Memory B cell (primary cell): ENCODE data around the gene FBXO31.
A peak's percentile ranks its signal among the peaks of the same experiment; 100 is the strongest.
"Not testable (repeated sequence)": the region's sequence is repeated elsewhere in the genome, so short reads cannot be mapped to it uniquely, and the experiment has no call there.

Source experiments
- ATAC-seq: fragments of 150-1000 bp; cut with Tn5 transposase; 2 replicates; pipeline ENCODE4 v1.10.0; 2021; ENCODE audit warnings: low read depth, mild to moderate bottlenecking, moderate library complexity
- DNase-seq, 2 donors: peaks; one replicate each; pipeline ENCODE4 v3.0.0; 2022; ENCODE audit warnings: low spot score in 2 of 2
- H3K27ac Mint-ChIP-seq: one replicate; pipeline ENCODE4 v1.8.0; 2022; ENCODE audit warnings: mild to moderate bottlenecking, moderate library complexity, mixed read lengths
- H3K27me3 Mint-ChIP-seq: one replicate; pipeline ENCODE4 v1.8.0; 2022; ENCODE audit warnings: mixed read lengths
- H3K36me3 Mint-ChIP-seq: one replicate; pipeline ENCODE4 v1.8.0; 2022; ENCODE audit warnings: mild to moderate bottlenecking, mixed read lengths
- H3K4me1 Mint-ChIP-seq: one replicate; pipeline ENCODE4 v1.8.0; 2022; ENCODE audit warnings: mixed read lengths
- H3K4me3 Mint-ChIP-seq: one replicate; pipeline ENCODE4 v1.8.0; 2022; ENCODE audit warnings: mild to moderate bottlenecking, moderate library complexity, mixed read lengths
- H3K9me3 Mint-ChIP-seq: one replicate; pipeline ENCODE4 v1.8.0; 2022; ENCODE audit warnings: mixed read lengths

The FBXO31 gene

DNA sequence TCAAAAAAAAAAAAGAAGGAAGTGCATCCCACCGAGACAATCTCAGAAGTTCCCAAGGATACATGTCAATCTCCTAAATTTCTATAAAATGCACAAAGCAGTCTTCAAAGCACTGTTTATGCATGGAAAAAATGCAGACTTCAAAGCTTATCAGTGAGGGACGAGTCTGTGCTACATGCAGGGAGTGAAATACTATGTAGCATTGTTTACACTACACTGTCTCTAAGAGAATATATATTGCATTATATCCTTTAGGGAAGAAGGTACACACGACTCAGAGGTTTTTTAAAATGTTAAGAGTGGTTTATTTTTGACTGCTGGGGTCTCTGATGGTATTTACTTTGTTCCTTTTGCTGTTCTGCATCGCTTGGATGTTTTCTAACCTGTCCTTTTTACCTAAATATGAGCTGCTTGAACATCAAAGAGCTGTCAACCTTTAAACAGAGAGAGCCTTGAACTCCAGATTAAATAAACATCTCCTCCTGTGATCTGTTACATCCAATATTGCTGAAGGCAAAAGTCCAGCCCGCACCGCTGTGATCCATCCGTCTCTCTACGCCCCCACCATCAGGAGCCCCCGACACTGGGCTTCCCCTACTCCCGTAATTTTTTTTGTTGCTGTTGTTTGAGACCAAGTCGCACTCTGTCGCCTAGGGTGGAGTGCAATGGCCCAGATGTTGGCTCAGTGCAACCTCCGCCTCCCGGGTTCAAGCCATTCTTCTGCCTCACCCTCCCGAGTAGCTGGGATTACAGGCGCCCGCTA lies 1.4 kb downstream of the FBXO31 start:
- DNase-seq, result no peak
- peak overlapping the region; percentile 81 for H3K27ac Mint-ChIP-seq
- H3K4me1 Mint-ChIP-seq, result peaks cover 36% of the 10 kb centered on the region
- H3K36me3 Mint-ChIP-seq, result peaks cover 5% of the 10 kb centered on the region
- H3K4me3 Mint-ChIP-seq, result peak overlapping the region; percentile 82
- no peak for ATAC-seq
- no peaks in the 10 kb centered on the region for H3K27me3 Mint-ChIP-seq
- H3K9me3 Mint-ChIP-seq, result no peaks in the 10 kb centered on the region

DNA sequence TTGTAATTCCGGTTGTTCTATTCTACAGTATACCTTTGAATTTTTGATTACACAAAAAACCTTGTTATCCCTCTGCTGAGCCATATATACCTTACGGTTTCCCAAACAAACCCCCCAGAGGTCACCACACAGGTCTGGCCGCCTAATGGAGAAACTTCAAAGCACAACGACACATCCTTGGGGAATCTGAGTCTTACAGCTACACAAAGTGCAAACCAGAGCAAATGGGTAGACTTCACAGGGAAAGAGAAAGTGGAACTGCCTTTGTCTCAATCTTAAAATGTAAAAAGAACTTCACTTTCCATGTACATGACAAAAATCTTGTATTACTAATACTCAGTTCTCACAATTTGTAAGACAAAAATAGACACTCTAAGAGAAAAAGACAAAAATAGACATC lies 2.7 kb downstream of the FBXO31 start:
- Mint-ChIP-seq H3K36me3 (peaks cover 8% of the 10 kb centered on the region), H3K9me3 (no peaks in the 10 kb centered on the region), H3K27me3 (no peaks in the 10 kb centered on the region), H3K4me3 (peak overlapping the region; percentile 63), H3K27ac (no peak overlapping the region), H3K4me1 (peaks cover 34% of the 10 kb centered on the region)
- no peak for ATAC-seq
- no peak for DNase-seq

DNA sequence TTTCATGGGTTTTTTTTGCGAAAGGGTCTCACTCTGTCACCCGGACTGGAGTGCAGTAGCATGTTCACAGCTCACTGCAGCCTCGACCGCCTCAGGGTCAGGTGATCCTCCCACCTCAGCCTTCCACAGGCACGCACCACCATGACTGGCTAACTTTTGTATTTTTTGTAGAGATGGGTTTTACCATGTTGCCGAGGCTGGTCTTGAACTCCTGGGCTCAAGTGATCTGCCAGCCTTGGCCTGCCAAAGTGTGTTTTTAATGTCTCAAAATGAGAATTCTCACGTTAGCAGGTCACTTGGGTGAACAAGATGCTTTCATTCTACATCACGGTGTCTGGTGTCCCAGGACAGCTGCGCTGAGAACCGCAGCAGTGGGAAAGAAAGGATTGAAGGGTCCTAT lies 3.2 kb downstream of the FBXO31 start:
- no peaks in the 10 kb centered on the region for H3K9me3 Mint-ChIP-seq
- H3K36me3 Mint-ChIP-seq, result peaks cover 8% of the 10 kb centered on the region
- H3K4me1 Mint-ChIP-seq, result peaks cover 37% of the 10 kb centered on the region
- H3K4me3 Mint-ChIP-seq, result no peak overlapping the region
- no peak for ATAC-seq
- H3K27me3 Mint-ChIP-seq, result no peaks in the 10 kb centered on the region
- no peak for DNase-seq
- H3K27ac Mint-ChIP-seq, result no peak overlapping the region

DNA sequence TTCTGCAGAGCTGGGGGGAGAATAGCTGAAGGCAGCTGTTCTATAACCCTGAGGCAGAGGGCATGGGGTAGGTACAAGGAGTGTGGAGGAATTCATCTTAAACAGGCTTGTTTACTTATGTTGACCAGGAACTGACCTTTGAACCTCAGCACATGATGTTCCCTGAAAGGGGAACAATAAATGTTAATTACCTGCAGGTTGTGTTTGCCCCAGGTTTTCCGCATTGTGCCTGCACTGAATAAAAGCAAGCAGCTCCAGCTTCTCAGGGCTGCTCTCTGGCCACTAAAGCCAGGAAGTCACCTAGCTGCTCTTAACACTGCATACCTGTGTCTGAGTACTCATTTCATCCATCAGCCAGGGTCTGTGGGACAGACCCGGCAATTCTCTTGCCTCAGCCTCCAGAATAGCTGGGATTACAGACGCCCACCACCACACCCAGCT lies 4.2 kb downstream of the FBXO31 start:
- not testable (repeated sequence) for H3K36me3 Mint-ChIP-seq, H3K9me3 Mint-ChIP-seq, DNase-seq, H3K27ac Mint-ChIP-seq, H3K4me3 Mint-ChIP-seq, H3K27me3 Mint-ChIP-seq, ATAC-seq
- peaks cover 37% of the 10 kb centered on the region for H3K4me1 Mint-ChIP-seq

DNA sequence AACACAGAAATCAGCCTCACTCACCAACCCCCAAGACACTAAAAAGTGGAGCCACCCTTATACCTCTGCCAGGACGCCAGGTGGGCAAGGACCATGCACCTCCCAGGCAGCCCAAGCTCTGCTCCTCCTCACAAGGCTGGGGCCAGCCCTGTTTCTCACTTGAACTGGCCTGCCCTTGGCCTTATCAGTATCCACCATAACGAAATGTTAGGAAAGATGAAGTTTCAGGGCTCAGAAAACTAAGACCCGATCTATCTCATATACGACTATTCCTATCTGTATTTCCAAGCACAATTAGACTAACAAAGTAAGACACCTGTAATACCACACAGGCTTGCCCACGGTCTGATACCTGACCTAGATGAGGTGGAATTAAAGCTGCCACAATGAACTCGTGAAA lies 6.9 kb downstream of the FBXO31 start:
- DNase-seq (no peak), ATAC-seq (no peak)
- Mint-ChIP-seq H3K4me1 (peaks cover 27% of the 10 kb centered on the region), H3K4me3 (no peak overlapping the region), H3K9me3 (no peaks in the 10 kb centered on the region), H3K27ac (no peak overlapping the region), H3K27me3 (no peaks in the 10 kb centered on the region), H3K36me3 (peaks cover 5% of the 10 kb centered on the region)

GRCh38 chr16:87375426-87376135 lies 8.0 kb downstream of the FBXO31 start:
- Mint-ChIP-seq H3K36me3 (peaks cover 5% of the 10 kb centered on the region), H3K4me1 (peaks cover 25% of the 10 kb centered on the region), H3K4me3 (no peak overlapping the region), H3K27me3 (no peaks in the 10 kb centered on the region), H3K9me3 (no peaks in the 10 kb centered on the region), H3K27ac (no peak overlapping the region)
- no peak for DNase-seq
- no peak for ATAC-seq

DNA sequence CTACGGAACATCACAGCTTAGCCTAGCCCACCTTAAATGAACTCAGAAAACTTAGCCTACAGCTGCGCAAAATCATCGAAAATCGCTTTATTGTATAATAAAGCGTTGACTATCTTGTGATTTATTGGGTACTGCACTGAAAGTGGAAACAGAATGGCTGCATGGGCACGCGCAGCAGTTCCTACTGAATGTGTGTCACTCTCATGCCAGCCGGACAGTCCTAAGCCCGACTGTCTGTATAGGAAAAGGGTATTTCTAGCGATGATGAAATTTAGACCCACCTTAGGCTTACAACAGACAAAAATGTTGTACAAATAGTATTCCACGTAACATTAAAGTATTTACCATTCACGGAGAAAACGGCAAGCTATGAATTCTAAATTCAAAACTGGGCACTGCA lies 9.3 kb downstream of the FBXO31 start:
- peaks cover 5% of the 10 kb centered on the region for H3K36me3 Mint-ChIP-seq

GRCh38 chr16:87372305-87372704 lies 11.3 kb downstream of the FBXO31 start:
- no peaks in the 10 kb centered on the region for H3K9me3 Mint-ChIP-seq
- no peak for DNase-seq
- H3K27me3 Mint-ChIP-seq, result no peaks in the 10 kb centered on the region
- no peak overlapping the region for H3K27ac Mint-ChIP-seq
- no peak for ATAC-seq
- H3K4me3 Mint-ChIP-seq, result no peak overlapping the region
- peaks cover 30% of the 10 kb centered on the region for H3K4me1 Mint-ChIP-seq
- peaks cover 3% of the 10 kb centered on the region for H3K36me3 Mint-ChIP-seq

More for the DNA sequence above, 9.3 kb downstream of the FBXO31 start:
- Mint-ChIP-seq H3K9me3 (no peaks in the 10 kb centered on the region), H3K4me1 (peaks cover 23% of the 10 kb centered on the region), H3K4me3 (no peak overlapping the region), H3K27me3 (no peaks in the 10 kb centered on the region), H3K27ac (no peak overlapping the region)
- DNase-seq (no peak), ATAC-seq (no peak)

DNA sequence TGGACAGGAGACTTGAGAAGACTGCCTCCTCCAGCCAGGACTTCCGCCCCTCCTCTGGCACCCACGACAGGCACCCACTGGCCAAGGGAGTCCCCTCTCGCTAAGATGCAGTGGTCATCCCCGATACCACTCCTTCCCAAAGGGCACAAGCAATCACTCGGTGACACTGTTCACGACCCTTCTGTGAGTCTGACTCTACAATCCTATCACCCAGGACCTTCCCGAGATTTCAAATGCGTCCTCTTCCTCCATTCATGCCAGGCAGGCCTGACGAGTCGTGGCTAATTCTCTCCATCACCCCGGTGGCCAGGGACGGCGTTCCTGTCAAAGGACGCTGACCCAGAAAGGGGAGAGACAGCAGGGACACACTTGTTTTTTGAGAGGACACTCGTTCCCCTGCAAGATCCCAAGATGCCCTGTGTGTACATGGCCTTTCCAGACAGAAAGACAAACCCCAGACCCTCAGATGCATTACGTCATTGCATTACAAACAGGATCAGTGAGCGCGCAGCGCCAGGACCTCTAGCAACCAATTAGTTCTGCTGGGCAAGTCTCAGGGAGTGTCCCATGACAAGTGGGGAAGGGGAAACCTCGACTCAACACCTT lies 12.2 kb downstream of the FBXO31 start:
- DNase-seq (no peak), ATAC-seq (no peak)
- H3K4me1 Mint-ChIP-seq, result peaks cover 28% of the 10 kb centered on the region
- H3K9me3 Mint-ChIP-seq, result no peaks in the 10 kb centered on the region
- H3K36me3 Mint-ChIP-seq, result peaks cover under 1% of the 10 kb centered on the region
- H3K27ac Mint-ChIP-seq, result no peak overlapping the region
- H3K4me3 Mint-ChIP-seq, result no peak overlapping the region
- H3K27me3 Mint-ChIP-seq, result no peaks in the 10 kb centered on the region

DNA sequence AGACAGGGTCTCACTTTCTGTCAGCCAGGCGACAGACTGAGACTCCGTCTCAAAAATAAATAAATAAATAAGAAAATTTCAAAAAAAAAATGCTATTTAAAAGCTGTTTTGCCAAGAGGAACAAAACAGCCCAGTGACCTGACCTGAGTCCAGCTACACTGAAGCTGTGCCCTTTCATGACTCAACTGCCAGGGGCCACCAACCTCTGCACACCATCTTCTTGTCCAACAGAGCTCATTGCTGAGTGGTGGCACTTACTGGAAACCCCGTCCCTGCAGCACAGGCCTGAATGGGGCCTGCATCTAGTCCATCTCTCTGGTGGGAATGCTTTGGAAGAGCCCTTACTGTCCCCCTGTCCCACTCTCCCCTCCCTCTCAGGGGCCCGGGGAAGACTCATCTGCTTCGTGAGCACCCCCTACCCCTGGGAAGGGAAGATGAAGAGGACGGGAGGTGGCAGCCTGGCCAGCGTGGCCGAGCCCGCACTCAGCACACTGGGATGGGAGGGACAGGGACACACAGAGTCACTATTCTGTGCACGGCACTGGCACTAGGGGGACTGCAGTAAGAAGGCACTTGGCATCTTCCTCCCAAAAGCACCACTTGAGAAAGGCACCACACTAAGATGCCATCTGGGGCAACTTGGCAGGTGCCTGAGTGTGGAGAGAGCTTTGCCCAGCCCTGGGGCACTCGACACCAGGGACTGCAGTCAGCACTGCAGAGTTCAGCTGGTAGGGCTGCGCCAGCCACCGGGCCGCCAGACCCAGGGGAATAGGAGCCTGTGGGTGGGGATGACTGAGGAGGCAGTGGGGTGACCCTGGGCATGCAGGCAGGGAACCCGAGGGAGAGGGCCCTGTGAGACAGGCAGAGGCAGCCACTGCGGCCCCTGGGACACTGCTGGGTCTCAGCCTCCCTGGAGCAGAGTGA lies 13.5 kb downstream of the FBXO31 start:
- no peak for ATAC-seq
- Mint-ChIP-seq H3K4me3 (no peak overlapping the region), H3K27me3 (no peaks in the 10 kb centered on the region), H3K9me3 (no peaks in the 10 kb centered on the region), H3K27ac (no peak overlapping the region), H3K36me3 (peaks cover 3% of the 10 kb centered on the region), H3K4me1 (peaks cover 24% of the 10 kb centered on the region)
- no peak for DNase-seq

GRCh38 chr16:87369117-87369765 lies 14.3 kb downstream of the FBXO31 start:
- peaks cover 24% of the 10 kb centered on the region for H3K4me1 Mint-ChIP-seq
- H3K27ac Mint-ChIP-seq, result no peak overlapping the region
- ATAC-seq, result no peak
- H3K27me3 Mint-ChIP-seq, result no peaks in the 10 kb centered on the region
- no peaks in the 10 kb centered on the region for H3K9me3 Mint-ChIP-seq
- no peak overlapping the region for H3K4me3 Mint-ChIP-seq
- no peak for DNase-seq
- peaks cover 5% of the 10 kb centered on the region for H3K36me3 Mint-ChIP-seq

DNA sequence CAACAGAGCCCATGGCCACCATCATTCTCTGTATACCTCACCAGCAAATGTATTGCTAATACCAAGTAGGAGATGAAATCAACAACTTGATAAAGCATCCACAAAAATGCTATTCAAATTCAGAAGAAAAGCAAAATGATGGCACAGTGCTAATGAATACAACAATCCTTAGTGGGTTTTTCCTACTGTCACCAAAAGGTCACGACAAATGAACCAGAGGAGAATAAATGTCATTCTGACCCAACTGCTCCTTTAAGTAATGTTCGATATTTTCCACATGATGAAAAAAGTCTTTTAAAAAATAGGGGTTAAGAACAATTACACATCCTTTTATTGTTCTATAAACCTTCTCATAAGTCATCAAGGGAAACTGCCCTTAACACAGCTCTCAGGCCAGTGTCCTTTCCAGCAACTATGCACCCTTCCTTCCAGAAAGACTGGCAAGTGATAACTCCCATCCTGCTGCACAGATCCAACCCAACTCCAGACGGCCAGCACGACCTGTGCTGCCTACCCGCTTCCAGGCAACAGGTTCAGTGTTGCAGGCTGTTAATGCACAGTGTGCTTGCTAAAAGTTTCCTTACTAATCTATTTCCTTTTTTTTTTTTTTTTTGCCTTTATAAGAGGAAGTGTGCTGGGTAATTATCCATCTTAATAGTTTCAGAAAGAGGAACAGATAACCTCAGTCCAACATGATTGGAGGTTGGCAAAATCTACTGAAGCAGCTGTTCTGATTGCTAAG lies 15.4 kb downstream of the FBXO31 start:
- Mint-ChIP-seq H3K4me3 (no peak overlapping the region), H3K9me3 (no peaks in the 10 kb centered on the region), H3K27ac (peak overlapping the region; percentile 31), H3K4me1 (peaks cover 21% of the 10 kb centered on the region), H3K36me3 (peaks cover 7% of the 10 kb centered on the region), H3K27me3 (no peaks in the 10 kb centered on the region)
- ATAC-seq (peak; percentile 78), DNase-seq (no peak)

DNA sequence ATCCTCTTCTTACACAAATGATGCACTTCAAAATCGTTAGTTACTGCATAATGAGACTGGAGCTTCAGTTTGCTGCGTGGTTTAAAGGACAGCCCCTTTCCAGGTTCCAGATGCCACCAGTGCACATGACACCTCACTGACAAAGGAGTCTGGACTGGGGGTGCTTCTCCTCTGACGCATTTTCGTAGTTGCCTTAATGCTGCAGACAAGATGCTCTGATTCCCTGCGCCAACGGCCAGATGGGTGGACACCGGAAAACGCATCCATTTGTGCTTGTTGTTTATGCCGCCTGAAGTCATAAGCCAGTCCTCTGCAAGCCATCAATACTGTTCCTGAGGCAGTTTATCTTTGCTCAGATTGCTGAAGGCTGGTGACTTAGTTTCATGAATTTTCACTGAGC lies 16.0 kb downstream of the FBXO31 start:
- no peak overlapping the region for H3K27ac Mint-ChIP-seq
- no peaks in the 10 kb centered on the region for H3K27me3 Mint-ChIP-seq
- H3K36me3 Mint-ChIP-seq, result peaks cover 7% of the 10 kb centered on the region
- peaks cover 21% of the 10 kb centered on the region for H3K4me1 Mint-ChIP-seq
- H3K9me3 Mint-ChIP-seq, result no peaks in the 10 kb centered on the region
- no peak overlapping the region for H3K4me3 Mint-ChIP-seq
- ATAC-seq (no peak), DNase-seq (no peak)
